Urinary bladder (tissue), 4 donors: ENCODE measurements around the gene ADAP1. TPM values are rescaled to one million over a fixed set of nuclear protein-coding genes. Genes with fewer than 3 reads are reported as not detected.
"Not testable (repeated sequence)": the region's sequence is repeated elsewhere in the genome, so short reads cannot be mapped to it uniquely, and the experiment has no call there.

Source experiments
- DNase-seq: peaks from one replicate; pipeline ENCODE4 v3.0.0-alpha.2; 2015; ENCODE audit errors: extremely low spot score
- H3K27ac ChIP-seq: one replicate; pipeline ENCODE4 v1.5.1; 2013; ENCODE audit warnings: low read depth, mild to moderate bottlenecking, moderate library complexity
- H3K36me3 ChIP-seq: one replicate; pipeline ENCODE4 v1.6.1; 2013; ENCODE audit warnings: mild to moderate bottlenecking, moderate library complexity; ENCODE audit not compliant: insufficient read depth
- H3K4me1 ChIP-seq: one replicate; pipeline ENCODE4 v1.6.1; 2013; ENCODE audit warnings: mild to moderate bottlenecking, moderate library complexity; ENCODE audit not compliant: insufficient read depth
- H3K4me3 ChIP-seq: one replicate; pipeline ENCODE4 v1.5.1; 2013; ENCODE audit warnings: low read depth, low read length
- WGBS: extraction: QIAGEN DNeasy Blood & Tissue Kit; methylation state at CpG from one replicate; pipeline ENCODE4 v1.1.7; 2013; 5-methylcytosine and 5-hydroxymethylcytosine counted together
- polyA plus RNA-seq: library from polyadenylated mRNA; stranded (reverse); fragments of 200-250 nt; gene quantifications from one replicate; pipeline ENCODE4 v1.2.3, GENCODE V29; 2013
- total RNA-seq: library from RNA; depleted of rRNA; stranded (reverse); fragments of >200 nt; gene quantifications from one replicate; pipeline ENCODE4 v1.2.3, GENCODE V29; 2014
- donor health status: healthy with polysubstance abuse.
- donor health status: healthy.

Gene ADAP1
- total and polyA plus RNA-seq, 2 donors, result 11.7 to 13.7 TPM

DNA sequence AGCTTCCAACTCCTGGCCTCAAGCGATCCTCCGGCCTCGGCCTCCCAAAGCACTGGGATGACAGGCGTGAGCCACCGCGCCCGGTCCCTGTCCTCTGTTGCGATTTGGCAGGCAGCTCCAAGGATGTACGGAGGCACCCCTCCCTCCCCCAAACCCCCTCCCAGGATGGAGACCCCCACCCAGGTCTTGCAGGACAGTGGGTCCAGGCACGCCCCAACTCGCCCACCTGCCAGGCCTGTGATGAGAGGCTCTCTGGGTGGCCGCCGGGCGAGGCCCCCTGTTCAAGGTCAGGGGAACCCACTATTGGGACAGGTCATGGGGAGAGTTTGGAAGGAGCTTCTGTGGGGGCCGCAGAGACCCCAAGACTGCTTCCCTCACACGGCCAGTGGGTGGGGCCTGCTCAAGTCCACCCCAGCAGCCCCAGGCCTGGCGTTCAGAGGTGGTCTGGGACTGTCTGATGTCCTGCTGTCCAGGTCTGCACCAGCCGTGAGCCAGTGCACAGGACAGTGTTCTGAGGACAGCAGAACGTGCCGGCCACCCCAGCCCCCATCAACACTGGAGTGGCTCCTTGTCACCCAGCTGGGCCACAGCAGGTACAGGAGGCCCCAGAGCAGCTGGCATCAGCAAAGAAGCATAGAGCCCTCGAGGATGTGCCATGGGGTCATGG, 2.5 kb downstream of the ADAP1 start:
- DNase-seq, result no peak

DNA sequence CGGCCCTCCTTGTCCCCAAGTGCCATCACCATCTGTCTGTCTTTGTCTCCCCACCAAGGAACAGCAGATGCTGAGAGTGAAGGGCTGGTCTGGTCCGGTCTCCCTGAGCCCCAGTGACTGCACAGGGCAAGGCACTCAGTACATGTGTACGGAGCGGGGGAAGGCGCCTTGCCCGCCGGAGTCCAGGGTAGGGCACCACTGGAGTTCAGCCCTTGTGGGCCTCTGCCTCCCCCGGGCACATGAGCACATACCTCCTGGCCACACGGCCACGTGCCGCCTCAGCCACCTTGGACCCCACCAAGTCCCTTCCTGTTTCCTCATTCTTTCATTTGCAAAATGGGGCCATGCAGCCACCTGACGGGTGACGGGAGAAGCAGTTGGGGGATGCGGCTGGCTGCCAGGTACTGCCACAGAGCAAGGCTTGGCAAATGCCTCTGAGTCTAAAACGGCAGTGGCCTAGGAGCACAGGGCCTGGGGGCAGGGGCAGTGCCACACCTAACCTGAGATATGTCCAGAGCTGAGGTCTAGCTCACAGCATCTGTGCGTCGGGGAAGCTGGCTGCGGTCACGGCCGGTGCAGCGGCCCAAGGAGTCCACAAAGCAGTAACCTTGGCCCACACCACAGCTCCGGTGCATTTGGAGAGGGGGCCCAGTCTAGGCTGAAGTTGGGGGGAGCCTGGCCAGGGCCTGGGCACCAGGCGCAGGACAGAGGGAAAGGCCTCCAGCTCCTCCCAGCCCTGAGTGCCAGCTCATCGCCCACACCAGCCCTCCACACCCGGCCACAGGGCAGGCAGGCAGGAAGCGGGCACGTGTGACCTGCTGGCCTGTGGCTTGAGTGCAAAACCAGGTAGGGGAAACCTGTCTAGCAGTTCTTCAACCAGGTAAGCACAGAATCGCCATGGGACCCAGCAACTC, 5.2 kb downstream of the ADAP1 start:
- WGBS, result 86% methylated on average over 28 of the region's 28 CpGs
- no peaks in the 10 kb centered on the region for H3K4me1 ChIP-seq
- no peak for DNase-seq
- no peaks in the 10 kb centered on the region for H3K36me3 ChIP-seq
- no peak overlapping the region for H3K27ac ChIP-seq
- no peak overlapping the region for H3K4me3 ChIP-seq

More for the DNA sequence above, 2.5 kb downstream of the ADAP1 start:
- Histone ChIP-seq H3K27ac (no peak overlapping the region), H3K36me3 (no peaks in the 10 kb centered on the region), H3K4me3 (no peak overlapping the region), H3K4me1 (no peaks in the 10 kb centered on the region)
- WGBS, result 92% methylated on average over 21 of the region's 21 CpGs

DNA sequence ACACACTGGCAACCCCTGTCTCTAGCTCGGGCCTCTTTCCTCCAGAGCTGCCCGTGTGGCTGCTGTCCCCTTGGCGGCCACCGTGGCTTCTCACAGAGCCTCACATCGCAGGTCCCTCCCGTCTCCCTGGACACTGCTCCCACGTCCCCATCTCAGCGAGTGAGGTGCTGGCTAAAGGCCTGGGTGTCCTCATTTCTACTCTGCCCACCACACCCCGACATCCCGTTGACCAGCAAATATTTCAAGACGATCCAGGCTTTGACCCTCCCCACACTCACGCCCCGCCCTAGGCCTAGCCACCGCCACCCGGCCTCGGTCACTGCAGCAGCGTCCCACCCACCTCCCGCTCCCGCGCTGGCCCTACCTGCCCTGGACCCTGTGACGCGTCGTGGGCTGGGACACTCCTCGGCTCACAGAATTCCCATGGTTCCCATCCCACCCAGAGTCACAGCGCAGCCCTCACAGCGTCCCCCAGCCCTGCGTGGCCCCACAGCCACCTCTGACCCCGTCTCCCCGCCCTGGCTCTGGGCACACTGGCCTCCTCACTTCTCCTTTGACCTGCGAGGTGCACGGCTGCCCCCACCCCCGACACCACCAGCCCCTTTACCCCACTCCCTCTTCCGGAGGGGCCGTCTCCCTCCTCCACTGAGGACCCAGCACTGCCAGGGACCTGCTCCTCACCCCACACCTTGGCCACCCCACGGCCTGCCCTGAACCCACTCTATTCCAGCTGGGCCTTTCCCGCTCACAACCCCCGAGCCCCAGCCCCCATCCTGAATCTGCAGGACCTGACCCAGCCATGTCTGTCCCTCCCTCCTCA, 6.9 kb downstream of the ADAP1 start:
- no peak overlapping the region for H3K4me3 ChIP-seq
- DNase-seq, result no peak
- H3K4me1 ChIP-seq, result no peaks in the 10 kb centered on the region
- WGBS, result 88% methylated on average over 37 of the region's 37 CpGs
- no peak overlapping the region for H3K27ac ChIP-seq
- no peaks in the 10 kb centered on the region for H3K36me3 ChIP-seq

GRCh38 chr7:946256-946996, 8.1 kb downstream of the ADAP1 start:
- H3K36me3 ChIP-seq, result no peaks in the 10 kb centered on the region
- no peak overlapping the region for H3K4me3 ChIP-seq
- WGBS, result 74% methylated on average over 29 of the region's 29 CpGs
- no peak overlapping the region for H3K27ac ChIP-seq
- DNase-seq, result no peak
- no peaks in the 10 kb centered on the region for H3K4me1 ChIP-seq

- H3K27ac ChIP-seq, result peak overlapping the region; percentile 76
- DNase-seq, result peak; percentile 73
- 67% methylated on average over 30 of the region's 30 CpGs for WGBS
- no peak overlapping the region for H3K4me3 ChIP-seq
- H3K4me1 ChIP-seq, result no peaks in the 10 kb centered on the region
- no peaks in the 10 kb centered on the region for H3K36me3 ChIP-seq
These were observed 8.8 kb downstream of the ADAP1 start for GRCh38 chr7:945556-946255.

DNA sequence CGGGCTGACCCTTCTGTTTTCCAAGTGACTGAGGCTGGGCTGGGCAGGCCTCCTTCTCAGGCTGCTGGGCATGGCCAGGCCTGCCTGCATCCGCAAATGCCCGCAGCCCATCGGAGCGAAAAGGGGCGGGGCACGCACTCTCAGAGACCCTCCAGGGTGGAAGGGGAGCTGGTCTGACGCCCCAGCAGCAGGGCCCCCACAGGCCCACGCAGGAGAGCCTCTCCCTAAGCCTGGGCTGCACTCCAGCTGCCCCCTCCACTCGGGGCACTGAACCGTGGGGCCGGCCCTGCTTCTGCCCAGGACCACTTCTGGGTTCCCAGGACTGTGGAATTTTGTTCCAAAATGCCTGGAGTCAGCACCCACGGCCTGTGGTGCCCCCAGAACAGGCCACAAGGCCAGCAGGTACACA, 9.3 kb downstream of the ADAP1 start:
- no peak overlapping the region for H3K4me3 ChIP-seq
- no peaks in the 10 kb centered on the region for H3K4me1 ChIP-seq
- no peaks in the 10 kb centered on the region for H3K36me3 ChIP-seq
- WGBS, result 77% methylated on average over 13 of the region's 13 CpGs
- DNase-seq, result no peak
- peak overlapping the region; percentile 76 for H3K27ac ChIP-seq

DNA sequence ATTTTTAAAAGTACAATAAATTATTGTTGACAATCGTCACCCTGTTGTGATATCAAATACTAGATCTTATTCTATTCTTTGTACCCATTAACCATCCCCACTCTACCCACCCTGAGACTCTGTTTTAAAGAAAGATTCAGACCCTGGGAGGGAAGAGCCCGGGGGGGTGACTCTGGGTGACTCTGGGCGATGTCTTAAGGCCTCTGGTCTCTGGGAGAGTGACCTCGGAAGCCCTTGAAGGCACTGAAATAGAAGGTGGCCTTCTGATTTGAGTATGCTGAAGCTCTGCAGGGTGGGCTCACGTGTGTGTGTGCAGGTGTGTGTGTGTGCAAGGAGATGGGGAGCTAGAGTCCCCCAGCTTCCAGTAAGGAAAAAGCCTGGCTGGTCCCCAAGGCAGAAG, 9.7 kb downstream of the ADAP1 start:
- WGBS, result 89% methylated on average over 5 of the region's 5 CpGs
- H3K4me1 ChIP-seq, result no peaks in the 10 kb centered on the region
- no peak for DNase-seq
- H3K27ac ChIP-seq, result peak overlapping the region; percentile 76
- H3K36me3 ChIP-seq, result no peaks in the 10 kb centered on the region
- H3K4me3 ChIP-seq, result no peak overlapping the region

- H3K4me1 ChIP-seq, H3K4me3 ChIP-seq, H3K27ac ChIP-seq, DNase-seq, H3K36me3 ChIP-seq: not testable (repeated sequence)
- 83% methylated on average over 4 of the region's 4 CpGs for WGBS
These were observed 10.7 kb downstream of the ADAP1 start for GRCh38 chr7:943793-944192.

DNA sequence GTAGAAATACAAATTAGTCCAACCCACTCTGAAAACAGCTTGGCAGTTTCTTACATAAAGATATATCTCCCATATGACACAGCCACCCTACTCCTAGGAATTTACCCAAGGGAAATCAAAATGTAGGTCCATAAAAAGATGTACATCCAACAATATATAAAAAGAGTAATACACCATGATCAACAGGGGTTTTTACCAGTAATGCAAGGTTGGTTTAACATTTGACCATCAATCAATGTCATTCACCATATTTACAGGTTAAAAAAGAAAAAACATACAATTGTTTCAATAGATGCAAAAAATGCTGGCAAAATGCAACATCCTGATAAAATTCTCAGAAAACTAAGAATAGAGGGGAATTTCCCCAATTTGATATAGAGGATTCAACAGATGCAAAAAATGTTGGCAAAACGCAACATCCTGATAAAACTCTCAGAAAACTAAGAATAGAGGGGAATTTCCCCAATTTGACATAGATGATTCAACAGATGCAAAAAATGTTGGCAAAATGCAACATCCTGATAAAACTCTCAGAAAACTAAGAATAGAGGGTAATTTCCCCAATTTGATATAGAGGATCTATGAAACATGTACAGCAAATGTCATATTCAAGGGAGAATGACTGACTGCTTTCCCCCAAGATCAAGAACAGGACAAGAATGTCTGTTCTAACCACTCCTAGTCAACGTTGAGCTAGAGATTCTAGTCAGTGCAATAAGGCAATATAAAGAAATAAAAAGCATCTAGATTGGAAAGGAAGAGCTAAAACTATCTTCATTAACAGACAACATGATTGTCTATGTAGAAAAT, 13.7 kb downstream of the ADAP1 start:
- H3K36me3 ChIP-seq, result no peaks in the 10 kb centered on the region
- H3K4me1 ChIP-seq, result no peaks in the 10 kb centered on the region
- H3K4me3 ChIP-seq, result no peak overlapping the region
- WGBS, result 69% methylated on average over 2 of the region's 2 CpGs
- no peak overlapping the region for H3K27ac ChIP-seq
- no peak for DNase-seq

GRCh38 chr7:939843-940242, 14.6 kb downstream of the ADAP1 start:
- Histone ChIP-seq H3K27ac (no peak overlapping the region), H3K4me3 (no peak overlapping the region), H3K36me3 (no peaks in the 10 kb centered on the region), H3K4me1 (no peaks in the 10 kb centered on the region)
- no peak for DNase-seq
- WGBS, result 93% methylated on average over 4 of the region's 4 CpGs

GRCh38 chr7:938546-939185, 15.8 kb downstream of the ADAP1 start:
- no peak for DNase-seq

More at GRCh38 chr7:938546-939185, 15.8 kb downstream of the ADAP1 start:
- Histone ChIP-seq H3K4me3 (no peak overlapping the region), H3K27ac (no peak overlapping the region), H3K36me3 (no peaks in the 10 kb centered on the region), H3K4me1 (no peaks in the 10 kb centered on the region)
- WGBS, result 95% methylated on average over 27 of the region's 27 CpGs
